ENCODE data around the gene SSR2. TPM values are rescaled to one million over a fixed set of nuclear protein-coding genes. Genes with fewer than 3 reads are reported as not detected.

SSR2 gene
- total RNA-seq, 4 donors from 2014 or later = 172 to 236 (median 212) TPM

GRCh38 chr1:155978973-155979429, 41.8 kb downstream of the SSR2 start:
- no peaks in the 10 kb centered on the region for H3K27me3 ChIP-seq
- peaks cover 0 to 89% (median 71%) of the 10 kb centered on the region in 4 donors for H3K4me1 ChIP-seq
- H3K36me3 ChIP-seq = no peaks in the 10 kb centered on the region
- no peaks in the 10 kb centered on the region for H3K9me3 ChIP-seq
- no peak for DNase-seq (ENCODE audit: low spot score in 2 of 2)
- TF ChIP-seq CTCF (IDR thresholded peaks at IDR 0.05) (no peak), POLR2A (IDR thresholded peaks at IDR 0.05) (no peak), EP300 (IDR thresholded peaks at IDR 0.05) (no peak)
- H3K4me3 ChIP-seq = peak overlapping the region; percentile 70 to 88 (median 80)
- WGBS, 2 donors = 1 to 7% methylated on average over 8 of the region's 8 CpGs
- peak overlapping the region; percentile 90 to 97 (median 94) for H3K27ac ChIP-seq

GRCh38 chr1:155978325-155978972, 42.3 kb downstream of the SSR2 start, which contains the start of gene ARHGEF2:
Gene ARHGEF2, minus strand, starts transcription at chr1:155978547. Its CDS starts 120 bp downstream, at chr1:155978427.
- Histone ChIP-seq H3K9me3 (no peaks in the 10 kb centered on the region), H3K27me3 (no peaks in the 10 kb centered on the region), H3K4me1 (peaks cover 0 to 89% (median 69%) of the 10 kb centered on the region in 4 donors), H3K4me3 (peak within 1 kb of the TSS; percentile 70 to 88 (median 80)), H3K36me3 (no peaks in the 10 kb centered on the region), H3K27ac (peak within 1 kb of the TSS; percentile 90 to 97 (median 94))
- peak; percentile 75 to 77 for DNase-seq (ENCODE audit: low spot score in 2 of 2)
- TF ChIP-seq EP300 (IDR thresholded peaks at IDR 0.05) (peak in 1 of 2 donors; percentile 62), CTCF (IDR thresholded peaks at IDR 0.05) (peak in 4 of 5 experiments; percentile 15 to 25 (median 18)), POLR2A (IDR thresholded peaks at IDR 0.05) (peak; percentile 49 to 56)
- 1 to 2% methylated on average over 24 to 51 of the region's 52 CpGs for WGBS, 2 donors

- peaks cover 0 to 89% (median 70%) of the 10 kb centered on the region in 4 donors for H3K4me1 ChIP-seq
- DNase-seq (ENCODE audit: low spot score in 2 of 2) = no peak
- WGBS, 2 donors = 0% methylated on average over 32 to 52 of the region's 52 CpGs
- H3K27ac ChIP-seq = peak overlapping the region; percentile 90 to 97 (median 94)
- H3K4me3 ChIP-seq = peak overlapping the region; percentile 70 to 88 (median 80)
- H3K9me3 ChIP-seq = no peaks in the 10 kb centered on the region
- H3K36me3 ChIP-seq = no peaks in the 10 kb centered on the region
- TF ChIP-seq CTCF (IDR thresholded peaks at IDR 0.05) = no peak
- TF ChIP-seq POLR2A (IDR thresholded peaks at IDR 0.05) = no peak
- TF ChIP-seq EP300 (IDR thresholded peaks at IDR 0.05) = no peak
- H3K27me3 ChIP-seq = no peaks in the 10 kb centered on the region
Measured at GRCh38 chr1:155977690-155978324, 42.9 kb downstream of the SSR2 start.

- no peak for DNase-seq (ENCODE audit: low spot score in 2 of 2)
- H3K27me3 ChIP-seq = no peaks in the 10 kb centered on the region
- peak overlapping the region; percentile 70 to 88 (median 80) for H3K4me3 ChIP-seq
- peaks cover 0 to 89% (median 71%) of the 10 kb centered on the region in 4 donors for H3K4me1 ChIP-seq
- H3K36me3 ChIP-seq = no peaks in the 10 kb centered on the region
- 17 to 23% methylated on average over 5 of the region's 5 CpGs for WGBS, 2 donors
- peak overlapping the region; percentile 90 to 97 (median 94) for H3K27ac ChIP-seq
- TF ChIP-seq POLR2A (IDR thresholded peaks at IDR 0.05) (no peak), CTCF (IDR thresholded peaks at IDR 0.05) (no peak), EP300 (IDR thresholded peaks at IDR 0.05) (no peak)
- H3K9me3 ChIP-seq = no peaks in the 10 kb centered on the region
Measured at GRCh38 chr1:155976913-155977689, 43.6 kb downstream of the SSR2 start.
